ENCODE results near the gene FHOD1. TPM values are rescaled to one million over a fixed set of nuclear protein-coding genes. Genes with fewer than 3 reads are reported as not detected.

FHOD1 gene
- total RNA-seq, 2 experiments from 2014 or later: 16.5 to 55.0 TPM

DNA sequence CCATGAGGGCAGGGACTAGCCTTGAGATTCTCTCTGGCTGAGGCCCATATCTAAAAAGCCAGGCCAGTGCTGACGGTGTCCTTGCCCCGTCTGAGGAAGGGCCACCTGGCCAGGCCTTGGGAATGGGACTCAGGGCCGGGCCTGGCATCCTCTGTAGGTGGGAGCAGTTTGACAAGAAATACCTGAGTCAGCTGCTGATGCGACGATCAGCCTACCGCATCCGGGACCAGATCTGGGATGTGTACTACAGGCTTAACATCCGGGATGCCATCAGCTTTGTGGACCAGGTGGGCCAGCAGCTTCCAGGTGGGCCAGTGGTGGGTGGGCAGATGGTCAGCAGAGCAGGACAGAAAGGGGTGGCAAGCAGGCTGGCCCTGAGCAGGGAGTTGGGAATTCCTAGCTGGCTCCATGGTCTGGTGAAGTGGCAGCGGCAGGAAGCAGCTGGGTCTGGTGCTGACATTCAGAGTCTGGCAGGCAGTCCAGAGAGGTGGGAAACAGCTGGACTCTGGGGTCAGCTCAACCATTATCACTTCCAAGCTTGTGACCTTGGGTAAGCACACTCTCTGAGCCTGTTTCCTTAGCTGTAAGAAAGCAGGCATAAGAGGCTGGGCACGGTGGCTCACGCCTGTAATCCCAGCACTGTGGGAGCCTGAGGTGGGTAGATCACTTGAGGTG is 11.0 kb upstream of the FHOD1 start:
- CTCF ChIA-PET (ENCODE audit: unreplicated experiment): interaction anchor here (0.7 kb wide), 1 partner anchor 10 kb away, joined by 3 read pairs; the partner anchor contains the start of gene SLC9A5
- no peaks in the 10 kb centered on the region for H3K9me3 ChIP-seq (ENCODE audit: low read length)
- no peak overlapping the region for H3K4me3 ChIP-seq (ENCODE audit: low read depth, low read length, poor library complexity, severe bottlenecking)
- H3K79me2 ChIP-seq (ENCODE audit: insufficient read depth, low read depth, low read length): no peaks in the 10 kb centered on the region
- H2AFZ ChIP-seq (ENCODE audit: low read length): no peak overlapping the region
- no peaks in the 10 kb centered on the region for H3K36me3 ChIP-seq (ENCODE audit: insufficient read depth, low read length)
- peaks cover 5% of the 10 kb centered on the region for H3K4me1 ChIP-seq (ENCODE audit: insufficient read depth, low read length, poor library complexity, severe bottlenecking)
- no peak overlapping the region for H3K27ac ChIP-seq (ENCODE audit: low read depth, low read length, poor library complexity, severe bottlenecking)
- no peak for TF ChIP-seq EZH2phosphoT487 (IDR thresholded peaks at IDR 0.05; ENCODE audit: borderline replicate concordance, low read depth, low read length)
- TF ChIP-seq, protein P1, sequence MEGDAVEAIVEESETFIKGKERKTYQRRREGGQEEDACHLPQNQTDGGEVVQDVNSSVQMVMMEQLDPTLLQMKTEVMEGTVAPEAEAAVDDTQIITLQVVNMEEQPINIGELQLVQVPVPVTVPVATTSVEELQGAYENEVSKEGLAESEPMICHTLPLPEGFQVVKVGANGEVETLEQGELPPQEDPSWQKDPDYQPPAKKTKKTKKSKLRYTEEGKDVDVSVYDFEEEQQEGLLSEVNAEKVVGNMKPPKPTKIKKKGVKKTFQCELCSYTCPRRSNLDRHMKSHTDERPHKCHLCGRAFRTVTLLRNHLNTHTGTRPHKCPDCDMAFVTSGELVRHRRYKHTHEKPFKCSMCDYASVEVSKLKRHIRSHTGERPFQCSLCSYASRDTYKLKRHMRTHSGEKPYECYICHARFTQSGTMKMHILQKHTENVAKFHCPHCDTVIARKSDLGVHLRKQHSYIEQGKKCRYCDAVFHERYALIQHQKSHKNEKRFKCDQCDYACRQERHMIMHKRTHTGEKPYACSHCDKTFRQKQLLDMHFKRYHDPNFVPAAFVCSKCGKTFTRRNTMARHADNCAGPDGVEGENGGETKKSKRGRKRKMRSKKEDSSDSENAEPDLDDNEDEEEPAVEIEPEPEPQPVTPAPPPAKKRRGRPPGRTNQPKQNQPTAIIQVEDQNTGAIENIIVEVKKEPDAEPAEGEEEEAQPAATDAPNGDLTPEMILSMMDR (conservative IDR thresholded peaks at IDR 0.05; ENCODE audit: low read length): no peak
- POLR2A ChIA-PET: no interaction called here
- H4K20me1 ChIP-seq (ENCODE audit: insufficient read depth, low read length): no peaks in the 10 kb centered on the region
- H3K4me2 ChIP-seq (ENCODE audit: low read length): no peak overlapping the region
- BruUV-seq (replicated peaks): no TSS peak
- no peak for DNase-seq (ENCODE audit: low spot score)
- intact Hi-C loops (cut with micrococcal nuclease; ENCODE audit: unreplicated experiment): no loop called here
- no peaks in the 10 kb centered on the region for H3K9me2 ChIP-seq (ENCODE audit: insufficient read depth, low read length)

DNA sequence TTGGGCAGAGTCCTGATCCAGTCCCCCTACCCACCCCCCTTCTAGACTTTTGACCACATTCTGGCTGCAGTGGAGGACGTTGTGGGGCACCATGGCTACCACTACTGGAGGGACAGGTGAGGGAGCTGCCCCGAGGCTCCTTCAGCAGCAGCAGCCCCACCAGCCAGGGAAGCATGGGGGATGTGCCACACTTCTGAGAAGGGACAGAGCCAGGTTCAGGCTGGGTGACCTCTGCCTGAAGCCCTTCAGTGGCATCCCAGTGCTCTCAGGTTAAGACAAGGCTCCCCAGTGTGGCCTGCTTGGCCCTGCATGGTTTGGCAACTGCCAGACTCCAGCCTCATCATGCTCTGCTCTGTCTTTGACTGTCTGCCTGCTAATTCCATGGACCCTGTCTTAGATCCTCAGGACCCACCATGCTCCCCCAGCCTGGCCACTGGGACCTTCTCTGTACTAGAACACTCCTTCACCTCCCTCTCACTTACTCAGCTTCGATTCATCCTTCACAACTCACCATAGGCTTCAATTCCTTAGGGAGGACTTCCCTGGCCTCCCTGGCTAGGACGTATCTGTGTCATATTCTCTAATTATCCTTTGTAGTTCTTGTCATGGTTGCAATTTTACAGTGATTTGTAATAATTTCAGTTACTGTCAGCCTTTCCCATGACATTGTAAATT is 10.3 kb upstream of the FHOD1 start:
- Histone ChIP-seq H3K4me1 (ENCODE audit: insufficient read depth, low read length, poor library complexity, severe bottlenecking) (peaks cover 5% of the 10 kb centered on the region), H3K9me2 (ENCODE audit: insufficient read depth, low read length) (no peaks in the 10 kb centered on the region), H3K4me3 (ENCODE audit: low read depth, low read length, poor library complexity, severe bottlenecking) (no peak overlapping the region), H2AFZ (ENCODE audit: low read length) (no peak overlapping the region), H3K27ac (ENCODE audit: low read depth, low read length, poor library complexity, severe bottlenecking) (no peak overlapping the region), H3K9me3 (ENCODE audit: low read length) (no peaks in the 10 kb centered on the region), H3K36me3 (ENCODE audit: insufficient read depth, low read length) (no peaks in the 10 kb centered on the region), H3K4me2 (ENCODE audit: low read length) (no peak overlapping the region), H3K79me2 (ENCODE audit: insufficient read depth, low read depth, low read length) (no peaks in the 10 kb centered on the region), H4K20me1 (ENCODE audit: insufficient read depth, low read length) (no peaks in the 10 kb centered on the region)
- ChIA-PET POLR2A (no interaction called here), CTCF (ENCODE audit: unreplicated experiment) (interaction anchor here (0.7 kb wide), 1 partner anchor 9 kb away, joined by 3 read pairs; the partner anchor contains the start of gene SLC9A5)
- no peak for TF ChIP-seq EZH2phosphoT487 (IDR thresholded peaks at IDR 0.05; ENCODE audit: borderline replicate concordance, low read depth, low read length)
- TF ChIP-seq, protein P1 (conservative IDR thresholded peaks at IDR 0.05; ENCODE audit: low read length): no peak
- no peak for DNase-seq (ENCODE audit: low spot score)
- intact Hi-C loops (cut with micrococcal nuclease; ENCODE audit: unreplicated experiment): no loop called here
- BruUV-seq (replicated peaks): no TSS peak

DNA sequence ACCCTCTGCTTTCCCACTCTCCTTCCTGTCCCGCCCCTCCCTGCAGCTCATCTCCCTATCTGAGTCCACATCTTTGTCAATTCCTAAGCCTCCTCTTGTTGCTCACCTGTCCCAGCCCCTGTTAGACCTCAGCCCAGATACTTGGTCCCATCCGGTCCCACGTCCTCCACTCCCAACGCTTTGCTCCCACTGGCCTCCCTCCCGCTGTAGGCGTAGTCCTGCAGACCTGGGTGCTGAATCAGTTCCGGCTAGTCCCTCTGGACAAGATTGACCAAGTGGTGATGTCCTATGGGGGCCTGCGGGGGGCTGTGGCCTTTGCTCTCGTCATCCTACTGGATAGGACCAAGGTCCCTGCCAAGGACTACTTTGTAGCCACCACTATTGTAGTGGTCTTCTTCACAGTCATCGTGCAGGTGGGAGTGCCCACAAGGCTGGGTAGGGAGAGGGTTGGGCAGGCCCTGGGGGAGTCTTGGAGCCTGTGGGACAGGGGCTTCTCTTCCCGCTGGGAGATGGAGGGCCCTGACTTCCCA is 9.5 kb upstream of the FHOD1 start:
- no peaks in the 10 kb centered on the region for H4K20me1 ChIP-seq (ENCODE audit: insufficient read depth, low read length)
- no peaks in the 10 kb centered on the region for H3K36me3 ChIP-seq (ENCODE audit: insufficient read depth, low read length)
- H3K9me3 ChIP-seq (ENCODE audit: low read length): no peaks in the 10 kb centered on the region
- DNase-seq (ENCODE audit: low spot score): no peak
- H3K4me2 ChIP-seq (ENCODE audit: low read length): no peak overlapping the region
- H3K79me2 ChIP-seq (ENCODE audit: insufficient read depth, low read depth, low read length): no peaks in the 10 kb centered on the region
- ChIA-PET POLR2A (no interaction called here), CTCF (ENCODE audit: unreplicated experiment) (no interaction called here)
- H3K27ac ChIP-seq (ENCODE audit: low read depth, low read length, poor library complexity, severe bottlenecking): no peak overlapping the region
- no peak overlapping the region for H2AFZ ChIP-seq (ENCODE audit: low read length)
- TF ChIP-seq, protein P1 (conservative IDR thresholded peaks at IDR 0.05; ENCODE audit: low read length): no peak
- TF ChIP-seq EZH2phosphoT487 (IDR thresholded peaks at IDR 0.05; ENCODE audit: borderline replicate concordance, low read depth, low read length): no peak
- peaks cover 5% of the 10 kb centered on the region for H3K4me1 ChIP-seq (ENCODE audit: insufficient read depth, low read length, poor library complexity, severe bottlenecking)
- no peak overlapping the region for H3K4me3 ChIP-seq (ENCODE audit: low read depth, low read length, poor library complexity, severe bottlenecking)
- no peaks in the 10 kb centered on the region for H3K9me2 ChIP-seq (ENCODE audit: insufficient read depth, low read length)
- intact Hi-C loops (cut with micrococcal nuclease; ENCODE audit: unreplicated experiment): no loop called here
- no TSS peak for BruUV-seq (replicated peaks)

Measured in OCI-LY7 (cell line).